ENCODE data around the gene GALR3.

GALR3 gene

GRCh38 chr22:37822079-37822833 is 926 bp upstream of the GALR3 start:
- DNase-seq (ENCODE audit: low read depth): no peak

GRCh38 chr22:37824674-37825641 is 1.8 kb downstream of the GALR3 start:
- DNase-seq (ENCODE audit: low read depth): no peak

- DNase-seq (ENCODE audit: low read depth): no peak
These were observed 3.9 kb downstream of the GALR3 start for GRCh38 chr22:37827056-37827455.

- no peak for DNase-seq (ENCODE audit: low read depth)
These were observed 7.1 kb downstream of the GALR3 start for GRCh38 chr22:37830093-37830842.

- DNase-seq (ENCODE audit: low read depth): no peak
These were observed 8.3 kb downstream of the GALR3 start for GRCh38 chr22:37831472-37831871.

GRCh38 chr22:37832022-37832857 is 9.1 kb downstream of the GALR3 start:
- DNase-seq (ENCODE audit: low read depth): no peak

- no peak for DNase-seq (ENCODE audit: low read depth)
These were observed 19.0 kb downstream of the GALR3 start for GRCh38 chr22:37842015-37842793.

GRCh38 chr22:37843741-37844089 is 20.5 kb downstream of the GALR3 start:
- DNase-seq (ENCODE audit: low read depth): no peak

GRCh38 chr22:37844904-37845329 is 21.7 kb downstream of the GALR3 start:
- DNase-seq (ENCODE audit: low read depth): no peak

- no peak for DNase-seq (ENCODE audit: low read depth)
These were observed 23.3 kb downstream of the GALR3 start for GRCh38 chr22:37846433-37846832.

GRCh38 chr22:37848587-37849088 is 25.5 kb downstream of the GALR3 start:
- DNase-seq (ENCODE audit: low read depth): no peak

GRCh38 chr22:37849089-37849751 is 26.0 kb downstream of the GALR3 start, which contains the start of gene EIF3L:
TSS of gene EIF3L (plus strand) at chr22:37849419. CDS start at chr22:37849450, 31 bp downstream.
- peak; percentile 62 for DNase-seq (ENCODE audit: low read depth)

GRCh38 chr22:37850801-37851200 is 27.6 kb downstream of the GALR3 start:
- no peak for DNase-seq (ENCODE audit: low read depth)

- DNase-seq (ENCODE audit: low read depth): no peak
These were observed 29.2 kb downstream of the GALR3 start for GRCh38 chr22:37852418-37852817.

GRCh38 chr22:37854946-37855345 is 31.8 kb downstream of the GALR3 start:
- no peak for DNase-seq (ENCODE audit: low read depth)

GRCh38 chr22:37855462-37855861 is 32.3 kb downstream of the GALR3 start:
- DNase-seq (ENCODE audit: low read depth): no peak

- no peak for DNase-seq (ENCODE audit: low read depth)
These were observed 37.7 kb downstream of the GALR3 start for GRCh38 chr22:37860796-37861421.

- DNase-seq (ENCODE audit: low read depth): no peak
These were observed 39.6 kb downstream of the GALR3 start for GRCh38 chr22:37862570-37863325.

GRCh38 chr22:37865510-37865909 is 42.3 kb downstream of the GALR3 start:
- DNase-seq (ENCODE audit: low read depth): no peak

Data from HS-5 (cell line).